ENCODE results near the gene FNDC3B.

DNA sequence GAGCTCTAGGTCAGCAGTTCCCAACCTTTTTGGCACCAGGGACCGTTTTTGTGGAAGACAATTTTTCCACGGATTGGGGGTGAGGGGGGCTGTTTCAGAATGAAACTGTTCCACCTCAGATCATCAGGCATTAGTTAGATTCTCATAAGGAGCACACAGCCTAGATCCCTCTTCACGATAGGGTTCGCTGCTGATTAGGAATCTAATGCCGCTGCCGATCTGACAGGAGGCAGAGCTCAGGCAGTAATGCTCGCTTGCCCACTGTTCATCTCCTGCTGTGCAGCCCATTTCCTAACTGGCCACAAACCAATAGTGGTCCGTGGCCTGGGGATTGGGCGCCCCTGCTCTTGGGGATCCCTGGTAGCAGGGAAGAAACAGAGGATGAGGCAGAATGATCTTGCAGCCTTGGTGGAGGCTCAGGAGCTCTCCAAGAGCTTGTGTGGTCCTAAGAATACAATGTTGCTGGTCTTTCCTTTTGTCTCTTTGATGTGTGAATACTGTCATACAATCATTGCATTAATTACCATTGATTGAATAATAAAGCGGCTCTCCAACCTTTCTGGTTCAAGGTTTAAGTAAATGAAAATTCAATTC, 183.2 kb downstream of the FNDC3B start:
- no peak for TF ChIP-seq EZH2 (IDR thresholded peaks at IDR 0.05; ENCODE audit: borderline replicate concordance, low read depth, low read length)
- TF ChIP-seq ZNF184 (CRISPR knock-in tag; IDR thresholded peaks at IDR 0.05), result no peak
- TF ChIP-seq, protein P1, sequence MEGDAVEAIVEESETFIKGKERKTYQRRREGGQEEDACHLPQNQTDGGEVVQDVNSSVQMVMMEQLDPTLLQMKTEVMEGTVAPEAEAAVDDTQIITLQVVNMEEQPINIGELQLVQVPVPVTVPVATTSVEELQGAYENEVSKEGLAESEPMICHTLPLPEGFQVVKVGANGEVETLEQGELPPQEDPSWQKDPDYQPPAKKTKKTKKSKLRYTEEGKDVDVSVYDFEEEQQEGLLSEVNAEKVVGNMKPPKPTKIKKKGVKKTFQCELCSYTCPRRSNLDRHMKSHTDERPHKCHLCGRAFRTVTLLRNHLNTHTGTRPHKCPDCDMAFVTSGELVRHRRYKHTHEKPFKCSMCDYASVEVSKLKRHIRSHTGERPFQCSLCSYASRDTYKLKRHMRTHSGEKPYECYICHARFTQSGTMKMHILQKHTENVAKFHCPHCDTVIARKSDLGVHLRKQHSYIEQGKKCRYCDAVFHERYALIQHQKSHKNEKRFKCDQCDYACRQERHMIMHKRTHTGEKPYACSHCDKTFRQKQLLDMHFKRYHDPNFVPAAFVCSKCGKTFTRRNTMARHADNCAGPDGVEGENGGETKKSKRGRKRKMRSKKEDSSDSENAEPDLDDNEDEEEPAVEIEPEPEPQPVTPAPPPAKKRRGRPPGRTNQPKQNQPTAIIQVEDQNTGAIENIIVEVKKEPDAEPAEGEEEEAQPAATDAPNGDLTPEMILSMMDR (IDR thresholded peaks at IDR 0.05 in 2 of 3, conservative IDR thresholded peaks at IDR 0.05 in 1 of 3; ENCODE audit: insufficient read depth in 2 of 3, low read depth in 1 of 3, low read length in 3 of 3), result no peak
- TF ChIP-seq KDM1A (IDR thresholded peaks at IDR 0.05), result no peak
- no peak for TF ChIP-seq HDAC1 (IDR thresholded peaks at IDR 0.05)
- TF ChIP-seq, protein P2, sequence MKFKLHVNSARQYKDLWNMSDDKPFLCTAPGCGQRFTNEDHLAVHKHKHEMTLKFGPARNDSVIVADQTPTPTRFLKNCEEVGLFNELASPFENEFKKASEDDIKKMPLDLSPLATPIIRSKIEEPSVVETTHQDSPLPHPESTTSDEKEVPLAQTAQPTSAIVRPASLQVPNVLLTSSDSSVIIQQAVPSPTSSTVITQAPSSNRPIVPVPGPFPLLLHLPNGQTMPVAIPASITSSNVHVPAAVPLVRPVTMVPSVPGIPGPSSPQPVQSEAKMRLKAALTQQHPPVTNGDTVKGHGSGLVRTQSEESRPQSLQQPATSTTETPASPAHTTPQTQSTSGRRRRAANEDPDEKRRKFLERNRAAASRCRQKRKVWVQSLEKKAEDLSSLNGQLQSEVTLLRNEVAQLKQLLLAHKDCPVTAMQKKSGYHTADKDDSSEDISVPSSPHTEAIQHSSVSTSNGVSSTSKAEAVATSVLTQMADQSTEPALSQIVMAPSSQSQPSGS (CRISPR knock-in tag; IDR thresholded peaks at IDR 0.05), result no peak
- TF ChIP-seq, protein P3, sequence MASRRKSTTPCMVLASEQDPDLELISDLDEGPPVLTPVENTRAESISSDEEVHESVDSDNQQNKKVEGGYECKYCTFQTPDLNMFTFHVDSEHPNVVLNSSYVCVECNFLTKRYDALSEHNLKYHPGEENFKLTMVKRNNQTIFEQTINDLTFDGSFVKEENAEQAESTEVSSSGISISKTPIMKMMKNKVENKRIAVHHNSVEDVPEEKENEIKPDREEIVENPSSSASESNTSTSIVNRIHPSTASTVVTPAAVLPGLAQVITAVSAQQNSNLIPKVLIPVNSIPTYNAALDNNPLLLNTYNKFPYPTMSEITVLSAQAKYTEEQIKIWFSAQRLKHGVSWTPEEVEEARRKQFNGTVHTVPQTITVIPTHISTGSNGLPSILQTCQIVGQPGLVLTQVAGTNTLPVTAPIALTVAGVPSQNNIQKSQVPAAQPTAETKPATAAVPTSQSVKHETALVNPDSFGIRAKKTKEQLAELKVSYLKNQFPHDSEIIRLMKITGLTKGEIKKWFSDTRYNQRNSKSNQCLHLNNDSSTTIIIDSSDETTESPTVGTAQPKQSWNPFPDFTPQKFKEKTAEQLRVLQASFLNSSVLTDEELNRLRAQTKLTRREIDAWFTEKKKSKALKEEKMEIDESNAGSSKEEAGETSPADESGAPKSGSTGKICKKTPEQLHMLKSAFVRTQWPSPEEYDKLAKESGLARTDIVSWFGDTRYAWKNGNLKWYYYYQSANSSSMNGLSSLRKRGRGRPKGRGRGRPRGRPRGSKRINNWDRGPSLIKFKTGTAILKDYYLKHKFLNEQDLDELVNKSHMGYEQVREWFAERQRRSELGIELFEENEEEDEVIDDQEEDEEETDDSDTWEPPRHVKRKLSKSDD (conservative IDR thresholded peaks at IDR 0.05; ENCODE audit: low read length), result no peak
- TF ChIP-seq, protein P4, sequence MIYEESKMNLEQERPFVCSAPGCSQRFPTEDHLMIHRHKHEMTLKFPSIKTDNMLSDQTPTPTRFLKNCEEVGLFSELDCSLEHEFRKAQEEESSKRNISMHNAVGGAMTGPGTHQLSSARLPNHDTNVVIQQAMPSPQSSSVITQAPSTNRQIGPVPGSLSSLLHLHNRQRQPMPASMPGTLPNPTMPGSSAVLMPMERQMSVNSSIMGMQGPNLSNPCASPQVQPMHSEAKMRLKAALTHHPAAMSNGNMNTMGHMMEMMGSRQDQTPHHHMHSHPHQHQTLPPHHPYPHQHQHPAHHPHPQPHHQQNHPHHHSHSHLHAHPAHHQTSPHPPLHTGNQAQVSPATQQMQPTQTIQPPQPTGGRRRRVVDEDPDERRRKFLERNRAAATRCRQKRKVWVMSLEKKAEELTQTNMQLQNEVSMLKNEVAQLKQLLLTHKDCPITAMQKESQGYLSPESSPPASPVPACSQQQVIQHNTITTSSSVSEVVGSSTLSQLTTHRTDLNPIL (CRISPR knock-in tag; IDR thresholded peaks at IDR 0.05), result no peak
- TF ChIP-seq, protein P5, sequence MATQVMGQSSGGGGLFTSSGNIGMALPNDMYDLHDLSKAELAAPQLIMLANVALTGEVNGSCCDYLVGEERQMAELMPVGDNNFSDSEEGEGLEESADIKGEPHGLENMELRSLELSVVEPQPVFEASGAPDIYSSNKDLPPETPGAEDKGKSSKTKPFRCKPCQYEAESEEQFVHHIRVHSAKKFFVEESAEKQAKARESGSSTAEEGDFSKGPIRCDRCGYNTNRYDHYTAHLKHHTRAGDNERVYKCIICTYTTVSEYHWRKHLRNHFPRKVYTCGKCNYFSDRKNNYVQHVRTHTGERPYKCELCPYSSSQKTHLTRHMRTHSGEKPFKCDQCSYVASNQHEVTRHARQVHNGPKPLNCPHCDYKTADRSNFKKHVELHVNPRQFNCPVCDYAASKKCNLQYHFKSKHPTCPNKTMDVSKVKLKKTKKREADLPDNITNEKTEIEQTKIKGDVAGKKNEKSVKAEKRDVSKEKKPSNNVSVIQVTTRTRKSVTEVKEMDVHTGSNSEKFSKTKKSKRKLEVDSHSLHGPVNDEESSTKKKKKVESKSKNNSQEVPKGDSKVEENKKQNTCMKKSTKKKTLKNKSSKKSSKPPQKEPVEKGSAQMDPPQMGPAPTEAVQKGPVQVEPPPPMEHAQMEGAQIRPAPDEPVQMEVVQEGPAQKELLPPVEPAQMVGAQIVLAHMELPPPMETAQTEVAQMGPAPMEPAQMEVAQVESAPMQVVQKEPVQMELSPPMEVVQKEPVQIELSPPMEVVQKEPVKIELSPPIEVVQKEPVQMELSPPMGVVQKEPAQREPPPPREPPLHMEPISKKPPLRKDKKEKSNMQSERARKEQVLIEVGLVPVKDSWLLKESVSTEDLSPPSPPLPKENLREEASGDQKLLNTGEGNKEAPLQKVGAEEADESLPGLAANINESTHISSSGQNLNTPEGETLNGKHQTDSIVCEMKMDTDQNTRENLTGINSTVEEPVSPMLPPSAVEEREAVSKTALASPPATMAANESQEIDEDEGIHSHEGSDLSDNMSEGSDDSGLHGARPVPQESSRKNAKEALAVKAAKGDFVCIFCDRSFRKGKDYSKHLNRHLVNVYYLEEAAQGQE (IDR thresholded peaks at IDR 0.05; ENCODE audit: borderline replicate concordance), result no peak
- TF ChIP-seq, protein P5 (CRISPR knock-in tag; IDR thresholded peaks at IDR 0.05; ENCODE audit: low read depth), result no peak
- TF ChIP-seq POU5F1 (IDR thresholded peaks at IDR 0.05; ENCODE audit: borderline replicate concordance, low read depth, low read length, partially characterized antibody), result no peak
- TF ChIP-seq SP2 (IDR thresholded peaks at IDR 0.05; ENCODE audit: extremely low read depth, low read depth, low read length, poor library complexity, severe bottlenecking), result no peak
- TF ChIP-seq, protein P6, sequence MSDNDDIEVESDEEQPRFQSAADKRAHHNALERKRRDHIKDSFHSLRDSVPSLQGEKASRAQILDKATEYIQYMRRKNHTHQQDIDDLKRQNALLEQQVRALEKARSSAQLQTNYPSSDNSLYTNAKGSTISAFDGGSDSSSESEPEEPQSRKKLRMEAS (CRISPR knock-in tag; IDR thresholded peaks at IDR 0.05), result no peak
- TF ChIP-seq RNF2 (IDR thresholded peaks at IDR 0.05), result no peak
- no peak for TF ChIP-seq ZNF274 (IDR thresholded peaks at IDR 0.05; ENCODE audit: borderline replicate concordance, low read depth, low read length)
